Esophagus muscularis mucosa (tissue), 4 donors: Measurements from ENCODE around the gene GINS2.

Experiments
- EP300 ChIP-seq: sonication (generic); formaldehyde crosslinking; IDR thresholded peaks from one replicate; pipeline ENCODE4 v1.6.1; 2017; ENCODE audit warnings: antibody characterized with exemption
- POLR2A ChIP-seq: fragments of 450-650 bp; IDR thresholded peaks from one replicate; pipeline ENCODE4 v1.6.1; 2017; ENCODE audit warnings: antibody characterized with exemption, moderate library complexity, mild to moderate bottlenecking, low read depth
- POLR2AphosphoS5 ChIP-seq, 2 donors: sonication (generic); formaldehyde crosslinking; IDR thresholded peaks; one replicate each; pipeline ENCODE4 v1.6.1; 2017; ENCODE audit warnings: antibody characterized with exemption in 2 of 2
- TF ChIP-seq, protein P1 (sequence below), 3 experiments: fragments of 200-600 bp in 2 of 3; fragments of 450-650 bp in 1 of 3; sonication (generic) in 2 of 3; IDR thresholded peaks; one replicate each; pipeline ENCODE4 v1.5.1; 2017 to 2019; ENCODE audit warnings: antibody characterized with exemption in 3 of 3, mild to moderate bottlenecking in 2 of 3, moderate library complexity in 1 of 3

GRCh38 chr16:85628645-85629044 is 60.1 kb downstream of the GINS2 start:
- TF ChIP-seq, protein P1, sequence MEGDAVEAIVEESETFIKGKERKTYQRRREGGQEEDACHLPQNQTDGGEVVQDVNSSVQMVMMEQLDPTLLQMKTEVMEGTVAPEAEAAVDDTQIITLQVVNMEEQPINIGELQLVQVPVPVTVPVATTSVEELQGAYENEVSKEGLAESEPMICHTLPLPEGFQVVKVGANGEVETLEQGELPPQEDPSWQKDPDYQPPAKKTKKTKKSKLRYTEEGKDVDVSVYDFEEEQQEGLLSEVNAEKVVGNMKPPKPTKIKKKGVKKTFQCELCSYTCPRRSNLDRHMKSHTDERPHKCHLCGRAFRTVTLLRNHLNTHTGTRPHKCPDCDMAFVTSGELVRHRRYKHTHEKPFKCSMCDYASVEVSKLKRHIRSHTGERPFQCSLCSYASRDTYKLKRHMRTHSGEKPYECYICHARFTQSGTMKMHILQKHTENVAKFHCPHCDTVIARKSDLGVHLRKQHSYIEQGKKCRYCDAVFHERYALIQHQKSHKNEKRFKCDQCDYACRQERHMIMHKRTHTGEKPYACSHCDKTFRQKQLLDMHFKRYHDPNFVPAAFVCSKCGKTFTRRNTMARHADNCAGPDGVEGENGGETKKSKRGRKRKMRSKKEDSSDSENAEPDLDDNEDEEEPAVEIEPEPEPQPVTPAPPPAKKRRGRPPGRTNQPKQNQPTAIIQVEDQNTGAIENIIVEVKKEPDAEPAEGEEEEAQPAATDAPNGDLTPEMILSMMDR (IDR thresholded peaks at IDR 0.05): no peak
- TF ChIP-seq POLR2A (no peak), EP300 (no peak), POLR2AphosphoS5 (IDR thresholded peaks at IDR 0.05) (no peak)
